ENCODE results near the gene COP1. TPM values are rescaled to one million over a fixed set of nuclear protein-coding genes. Genes with fewer than 3 reads are reported as not detected.

COP1 gene
- total and polyA plus RNA-seq, 2 of the 4 experiments (the other 2 are of a cell fraction): 17.8 to 35.0 TPM

- CTCF ChIA-PET: no interaction called here
- Histone ChIP-seq H2BK20ac (ENCODE audit: low read depth, low read length) (no peak overlapping the region), H2BK5ac (ENCODE audit: low read depth, low read length, poor library complexity, severe bottlenecking) (no peak overlapping the region), H2AFZ (replicated peaks; ENCODE audit: low read length, poor library complexity) (no peak overlapping the region), H3K9me3 (ENCODE audit: control insufficient read depth, insufficient read depth, low read length) (no peaks in the 10 kb centered on the region), H3K23ac (ENCODE audit: low read depth, low read length) (no peak overlapping the region), H3K9me1 (ENCODE audit: insufficient read depth, low read length) (no peaks in the 10 kb centered on the region), H3K9ac (ENCODE audit: low read depth, low read length) (no peak overlapping the region), H4K20me1 (ENCODE audit: insufficient read depth, low read length) (no peaks in the 10 kb centered on the region), H3K4ac (ENCODE audit: low read depth, low read length) (no peak overlapping the region), H3K14ac (replicated peaks; ENCODE audit: low read depth, low read length) (no peak overlapping the region), H2BK120ac (ENCODE audit: low read depth, low read length) (no peak overlapping the region), H3K27ac (ENCODE audit: insufficient read depth, low read length) (no peak overlapping the region), H3K56ac (ENCODE audit: extremely low read depth, insufficient read depth, low read length) (no peak overlapping the region), H3K79me1 (ENCODE audit: low read depth in 1 of 2, low read length in 2 of 2) (no peaks in the 10 kb centered on the region), H4K91ac (ENCODE audit: insufficient read depth, low read depth, low read length) (no peak overlapping the region), H2AK5ac (ENCODE audit: low read depth, low read length) (no peak overlapping the region), H4K5ac (ENCODE audit: low read depth, low read length) (no peak overlapping the region), H3K36me3 (ENCODE audit: control insufficient read depth, insufficient read depth, low read length) (no peaks in the 10 kb centered on the region), H3K4me1 (ENCODE audit: control insufficient read depth, insufficient read depth, low read length) (no peaks in the 10 kb centered on the region), H2BK15ac (ENCODE audit: low read depth, low read length) (no peak overlapping the region), H3K18ac (ENCODE audit: low read depth, low read length) (no peak overlapping the region), H3K27me3 (ENCODE audit: control insufficient read depth, insufficient read depth, low read length) (no peaks in the 10 kb centered on the region), H4K8ac (ENCODE audit: low read depth in 2 of 2, low read length in 2 of 2) (no peak overlapping the region), H2AK9ac (replicated peaks; ENCODE audit: low read depth, low read length, poor library complexity) (no peak overlapping the region), H3K4me3 (ENCODE audit: insufficient read depth, low read depth, low read length) (no peak overlapping the region), H3K4me2 (ENCODE audit: low read depth, low read length) (no peak overlapping the region)
- DNase-seq (no peak), ATAC-seq (ENCODE audit: low read depth) (no peak)
- intact Hi-C loops (cut with micrococcal nuclease): no loop called here
- in situ Hi-C loops (cut with MboI; ENCODE audit: low sequenced_read_pairs): no loop called here
- BruUV-seq (replicated peaks): no TSS peak
- dilution Hi-C loops (cut with HindIII; ENCODE audit: low sequenced_read_pairs, unreplicated experiment): no loop called here
- POLR2A ChIA-PET (ENCODE audit: unreplicated experiment): no interaction called here
- 60% methylated on average over 1 of the region's 8 CpGs; no CpG with 5 or more reads in 1 of the 2 experiments for WGBS, 2 experiments (ENCODE audit: extremely low coverage in 2 of 2, insufficient read length in 1 of 2)
- TF ChIP-seq RAD21 (IDR thresholded peaks at IDR 0.05; ENCODE audit: low read length) (no peak), MXI1 (IDR thresholded peaks at IDR 0.05; ENCODE audit: borderline replicate concordance, low read depth, low read length) (no peak), USF2 (IDR thresholded peaks at IDR 0.05; ENCODE audit: low read depth, low read length) (no peak), BHLHE40 (IDR thresholded peaks at IDR 0.05; ENCODE audit: low read depth, low read length) (no peak), FOS (IDR thresholded peaks at IDR 0.05; ENCODE audit: low read depth, low read length) (no peak)
Measured at GRCh38 chr1:176220100-176220689, 13.1 kb upstream of the COP1 start.

Data from IMR-90 (cell line).